Sigmoid colon (tissue), 7 donors: ENCODE results near the gene CHKB. TPM values are rescaled to one million over a fixed set of nuclear protein-coding genes. Genes with fewer than 3 reads are reported as not detected.

ENCODE experiments used
- DNase-seq: peaks from one replicate; pipeline ENCODE4 v3.0.0-alpha.2; 2019
- H3K27ac ChIP-seq, 4 donors: fragments of 200-600 bp; sonication (generic); one replicate each; pipeline ENCODE4 v1.5.1; 2016 to 2019; ENCODE audit warnings: mild to moderate bottlenecking in 1 of 4
- H3K27me3 ChIP-seq, 3 donors: fragments of 200-600 bp; sonication (generic); one replicate each; pipeline ENCODE4 v1.5.1; 2019; ENCODE audit warnings: mild to moderate bottlenecking in 1 of 3
- H3K36me3 ChIP-seq, 4 donors: fragments of 200-600 bp; sonication (generic); one replicate each; pipeline ENCODE4 v1.5.1; 2016 to 2019
- H3K4me1 ChIP-seq, 4 donors: fragments of 200-600 bp; sonication (generic); one replicate each; pipeline ENCODE4 v1.5.1; 2017 to 2019
- H3K4me3 ChIP-seq, 4 donors: fragments of 200-600 bp; sonication (generic); one replicate each; pipeline ENCODE4 v1.5.1; 2017 to 2019; ENCODE audit warnings: mild to moderate bottlenecking in 2 of 4, moderate library complexity in 1 of 4
- H3K9me3 ChIP-seq, 4 donors: fragments of 200-600 bp in 3 of 4; sonication (generic) in 3 of 4; one replicate each; pipeline versions ENCODE4 v1.5.1 to v1.6.1; 2013 to 2019
- CTCF ChIP-seq, 4 experiments: fragments of 450-650 bp in 3 of 4; fragments of 200-600 bp in 1 of 4; IDR thresholded peaks; one replicate each; pipeline ENCODE4 v1.5.1; 2016 to 2019; ENCODE audit warnings: antibody characterized with exemption in 4 of 4, mild to moderate bottlenecking in 3 of 4, moderate library complexity in 2 of 4
- EP300 ChIP-seq, 4 donors: sonication (generic); formaldehyde crosslinking; IDR thresholded peaks; one replicate each; pipeline ENCODE4 v1.6.1; 2017; ENCODE audit warnings: antibody characterized with exemption in 4 of 4
- POLR2A ChIP-seq, 2 donors: fragments of 450-650 bp; IDR thresholded peaks; one replicate each; pipeline ENCODE4 v1.6.1; 2016; ENCODE audit warnings: antibody characterized with exemption in 2 of 2, mild to moderate bottlenecking in 2 of 2, moderate library complexity in 2 of 2
- POLR2AphosphoS5 ChIP-seq, 4 donors: sonication (generic); formaldehyde crosslinking; IDR thresholded peaks; one replicate each; pipeline ENCODE4 v1.6.1; 2017; ENCODE audit warnings: antibody characterized with exemption in 4 of 4
- WGBS, 2 donors: extraction: QIAGEN DNeasy Blood & Tissue Kit; methylation state at CpG; one replicate each; pipeline ENCODE4 v1.1.7; 2013; 5-methylcytosine and 5-hydroxymethylcytosine counted together
- intact Hi-C: fragments of 100-400 bp; cut with DNase I; formaldehyde crosslinking; loops from one replicate; pipeline ENCODE4 v1.15.1; 2023
- polyA plus RNA-seq, 3 donors: library from polyadenylated mRNA; stranded (reverse); fragments of 200-250 nt; gene quantifications; one replicate each; pipeline ENCODE4 v1.2.3, GENCODE V29; 2013
- total RNA-seq, 4 donors: library from RNA; depleted of rRNA; stranded (reverse); fragments of >200 nt; gene quantifications; one replicate each; pipeline ENCODE4 v1.1.0, GENCODE V29; 2016
- donor health status: healthy with polysubstance abuse.
- donor health status: Bipolar disorder and iron deficiency.
- donor health status: healthy.

CHKB gene
- total and polyA plus RNA-seq, 7 donors, result 22.0 to 90.0 (median 37.8) TPM

GRCh38 chr22:50568626-50569025 is 14.0 kb downstream of the CHKB start:
- Histone ChIP-seq H3K27ac (no peak overlapping the region), H3K4me3 (no peak overlapping the region), H3K36me3 (peaks cover 0 to 29% (median 0%) of the 10 kb centered on the region in 4 donors), H3K9me3 (no peaks in the 10 kb centered on the region), H3K4me1 (peaks cover 0 to 4% (median 2%) of the 10 kb centered on the region in 4 donors), H3K27me3 (no peaks in the 10 kb centered on the region)
- WGBS, 2 donors, result 65 to 90% methylated on average over 7 of the region's 7 CpGs
- TF ChIP-seq POLR2AphosphoS5 (IDR thresholded peaks at IDR 0.05) (no peak), POLR2A (IDR thresholded peaks at IDR 0.05) (no peak)
- intact Hi-C loops, result no loop called here
- no peak for DNase-seq

GRCh38 chr22:50567721-50568252 is 14.9 kb downstream of the CHKB start:
- H3K36me3 ChIP-seq, result peaks cover 0 to 29% (median 0%) of the 10 kb centered on the region in 4 donors
- WGBS, 2 donors, result 87 to 92% methylated on average over 7 of the region's 7 CpGs
- no peaks in the 10 kb centered on the region for H3K9me3 ChIP-seq
- TF ChIP-seq EP300 (IDR thresholded peaks at IDR 0.05) (no peak), POLR2AphosphoS5 (IDR thresholded peaks at IDR 0.05) (no peak), POLR2A (IDR thresholded peaks at IDR 0.05) (no peak), CTCF (IDR thresholded peaks at IDR 0.05) (no peak)
- no peak overlapping the region for H3K4me3 ChIP-seq
- intact Hi-C loops, result no loop called here
- no peaks in the 10 kb centered on the region for H3K27me3 ChIP-seq
- peaks cover 0 to 11% (median 8%) of the 10 kb centered on the region in 4 donors for H3K4me1 ChIP-seq
- H3K27ac ChIP-seq, result no peak overlapping the region
- DNase-seq, result peak; percentile 46

- no peak for DNase-seq
- 35 to 76% methylated on average over 11 of the region's 11 CpGs for WGBS, 2 donors
- Histone ChIP-seq H3K4me3 (no peak overlapping the region), H3K27me3 (no peaks in the 10 kb centered on the region), H3K27ac (no peak overlapping the region), H3K4me1 (peaks cover 0 to 11% (median 8%) of the 10 kb centered on the region in 4 donors), H3K9me3 (no peaks in the 10 kb centered on the region), H3K36me3 (peaks cover 0 to 4% (median 0%) of the 10 kb centered on the region in 4 donors)
- intact Hi-C loops, result loop anchor here (5.0 kb wide), 1 partner anchor 37 kb away; the partner anchor contains the start of gene SCO2
- TF ChIP-seq POLR2AphosphoS5 (IDR thresholded peaks at IDR 0.05), result no peak
- TF ChIP-seq EP300 (IDR thresholded peaks at IDR 0.05), result no peak
Measured at GRCh38 chr22:50564289-50564688, 18.4 kb downstream of the CHKB start.

- Histone ChIP-seq H3K4me3 (peak overlapping the region; percentile 29 to 63 (median 55)), H3K36me3 (no peaks in the 10 kb centered on the region), H3K27ac (peak overlapping the region in 3 of 4 donors; percentile 36 to 53 (median 40)), H3K27me3 (no peaks in the 10 kb centered on the region), H3K4me1 (peaks cover 0 to 11% (median 8%) of the 10 kb centered on the region in 4 donors), H3K9me3 (no peaks in the 10 kb centered on the region)
- TF ChIP-seq EP300 (IDR thresholded peaks at IDR 0.05) (no peak), POLR2A (IDR thresholded peaks at IDR 0.05) (no peak), CTCF (IDR thresholded peaks at IDR 0.05) (no peak), POLR2AphosphoS5 (IDR thresholded peaks at IDR 0.05) (no peak)
- no peak for DNase-seq
- intact Hi-C loops, result loop anchor here (2.0 to 5.0 kb wide), 3 partner anchors 19 to 55 kb away; partner anchors contain the start of genes CHKB, NCAPH2 and SCO2
- WGBS, 2 donors, result 8 to 30% methylated on average over 17 of the region's 17 CpGs
Measured at GRCh38 chr22:50563413-50564160, 19.1 kb downstream of the CHKB start.

- Histone ChIP-seq H3K36me3 (no peaks in the 10 kb centered on the region), H3K4me3 (peak within 1 kb of the TSS; percentile 29 to 63 (median 55)), H3K27me3 (no peaks in the 10 kb centered on the region), H3K27ac (peak within 1 kb of the TSS in 3 of 4 donors; percentile 36 to 53 (median 40)), H3K9me3 (no peaks in the 10 kb centered on the region), H3K4me1 (peaks cover 0 to 11% (median 8%) of the 10 kb centered on the region in 4 donors)
- intact Hi-C loops, result loop anchor here (1.0 to 5.0 kb wide), 4 partner anchors 20 to 58 kb away; partner anchors contain the start of genes CHKB, NCAPH2 and SCO2
- WGBS, 2 donors, result 2 to 5% methylated on average over 61 of the region's 61 CpGs
- TF ChIP-seq POLR2AphosphoS5 (IDR thresholded peaks at IDR 0.05) (peak; percentile 38 to 84 (median 66)), POLR2A (IDR thresholded peaks at IDR 0.05) (peak in 1 of 2 donors; percentile 85), CTCF (IDR thresholded peaks at IDR 0.05) (peak; percentile 78 to 97 (median 90)), EP300 (IDR thresholded peaks at IDR 0.05) (no peak)
- DNase-seq, result peak; percentile 98
Measured at GRCh38 chr22:50562523-50563412, 19.9 kb downstream of the CHKB start, which contains the start of gene SYCE3. Gene SYCE3, minus strand, starts transcription at chr22:50562919. Its CDS starts 6,514 bp downstream, at chr22:50556405.
